HG02973 (cell line): ENCODE results near the gene LARGE1.
"Not testable (repeated sequence)": the region's sequence is repeated elsewhere in the genome, so short reads cannot be mapped to it uniquely, and the experiment has no call there.

Source experiments
- ATAC-seq: cut with Tn5 transposase; IDR thresholded peaks from one replicate; pipeline ENCODE4 v1.9.1; 2021; ENCODE audit warnings: moderate library complexity; ENCODE audit not compliant: unreplicated experiment

LARGE1 gene

GRCh38 chr22:33858653-33859052 is 61.6 kb downstream of the LARGE1 start:
- ATAC-seq = not testable (repeated sequence)

- not testable (repeated sequence) for ATAC-seq
Measured at GRCh38 chr22:33857767-33858166, 62.5 kb downstream of the LARGE1 start.

- no peak for ATAC-seq
Measured at GRCh38 chr22:33854724-33855123, 65.6 kb downstream of the LARGE1 start.

GRCh38 chr22:33853200-33854097 is 66.8 kb downstream of the LARGE1 start:
- peak; percentile 80 for ATAC-seq

- ATAC-seq = no peak
Measured at GRCh38 chr22:33851821-33852384, 68.4 kb downstream of the LARGE1 start.

GRCh38 chr22:33851240-33851639 is 69.0 kb downstream of the LARGE1 start:
- no peak for ATAC-seq

GRCh38 chr22:33850724-33851123 is 69.6 kb downstream of the LARGE1 start:
- ATAC-seq = no peak

- ATAC-seq = no peak
Measured at GRCh38 chr22:33850193-33850592, 70.1 kb downstream of the LARGE1 start.

GRCh38 chr22:33848251-33848650 is 72.0 kb downstream of the LARGE1 start:
- no peak for ATAC-seq

GRCh38 chr22:33844273-33844672 is 76.0 kb downstream of the LARGE1 start:
- no peak for ATAC-seq

GRCh38 chr22:33842421-33843094 is 77.7 kb downstream of the LARGE1 start:
- no peak for ATAC-seq

GRCh38 chr22:33842006-33842354 is 78.3 kb downstream of the LARGE1 start:
- peak; percentile 68 for ATAC-seq

- ATAC-seq = peak; percentile 41
Measured at GRCh38 chr22:33841281-33842005, 78.8 kb downstream of the LARGE1 start.

- no peak for ATAC-seq
Measured at GRCh38 chr22:33838644-33839043, 81.6 kb downstream of the LARGE1 start.

- no peak for ATAC-seq
Measured at GRCh38 chr22:33837826-33838225, 82.5 kb downstream of the LARGE1 start.

GRCh38 chr22:33835265-33835664 is 85.0 kb downstream of the LARGE1 start:
- ATAC-seq = no peak

- ATAC-seq = no peak
Measured at GRCh38 chr22:33832558-33833151, 87.6 kb downstream of the LARGE1 start.

GRCh38 chr22:33831651-33832050 is 88.6 kb downstream of the LARGE1 start:
- ATAC-seq = no peak

GRCh38 chr22:33831207-33831606 is 89.1 kb downstream of the LARGE1 start:
- no peak for ATAC-seq

GRCh38 chr22:33829546-33830280 is 90.6 kb downstream of the LARGE1 start:
- ATAC-seq = no peak
